HEK293 (cell line): ENCODE measurements around the gene ZBED1.

Experiments
- CTCF ChIP-seq: fragments of 450-650 bp; formaldehyde crosslinking; IDR thresholded peaks from 2 replicates; pipeline ENCODE4 v1.5.1; 2016; ENCODE audit warnings: missing biosample characterization, missing genetic modification characterization
- ZNF19 ChIP-seq: fragments of 450-650 bp; formaldehyde crosslinking; IDR thresholded peaks from 2 replicates; pipeline ENCODE4; 2016; ENCODE audit warnings: missing biosample characterization, missing genetic modification characterization, low read depth
- ZNF223 ChIP-seq: fragments of 450-650 bp; formaldehyde crosslinking; IDR thresholded peaks from 2 replicates; pipeline ENCODE4 v1.5.1; 2016; ENCODE audit warnings: missing biosample characterization, missing genetic modification characterization

GRCh38 chrX:2521092-2521926 is 20.5 kb upstream of the ZBED1 start:
- TF ChIP-seq ZNF223 (no peak), ZNF19 (tag by site-specific recombination) (no peak), CTCF (tag by site-specific recombination) (no peak)
